H1 (cell line): Measurements from ENCODE around the gene EVI5. TPM values are rescaled to one million over a fixed set of nuclear protein-coding genes. Genes with fewer than 3 reads are reported as not detected.

Experiments used
- MAX ChIP-seq: IDR thresholded peaks from 2 replicates; pipeline ENCODE4 v1.6.1; 2012; ENCODE audit warnings: inconsistent platforms
- PHF8 ChIP-seq: fragments of 200-600 bp; sonication (generic); conservative IDR thresholded peaks from 2 replicates; pipeline ENCODE4 v1.7.1; 2012; ENCODE audit warnings: low read depth, mild to moderate bottlenecking, inconsistent platforms, low read length, moderate library complexity
- RNF2 ChIP-seq: fragments of 200-900, 300-1000 bp; sonication (generic); IDR thresholded peaks from 2 replicates; pipeline ENCODE4 v1.7.1; 2016; ENCODE audit warnings: borderline replicate concordance, low read depth, mild to moderate bottlenecking, antibody characterized with exemption, low read length; ENCODE audit not compliant: poor library complexity, severe bottlenecking; ENCODE audit errors: missing control alignments
- polyA plus RNA-seq, 7 experiments: library from polyadenylated mRNA; depleted of rRNA in 3 of 7; stranded (reverse) in 5 of 7; unstranded in 2 of 7; fragments of >200 nt in 5 of 7; fragments of 200-250 nt in 2 of 7; gene quantifications; 1 replicate in 5 of 7; 2 replicates in 1 of 7; 4 replicates in 1 of 7; pipeline versions ENCODE4 v1.2.1 to v1.2.3, GENCODE V29; 2011 to 2013; ENCODE audit warnings: missing spikeins in 2 of 7, mixed read lengths in 2 of 7
- total RNA-seq: library from RNA; stranded (reverse); fragmentation: NEBNext Ultra II Directional; extraction: Animal tissue kit (Norgen Biotek cat#: 25700); gene quantifications from 2 replicates; pipeline ENCODE4 v1.2.1, GENCODE V29; 2021

EVI5 gene
- total and polyA plus RNA-seq, 2 of the 8 experiments (the other 6 are each of a cell fraction or from before 2014, with no cell fraction given) = 1.7 to 13.7 TPM

- TF ChIP-seq MAX (no peak), PHF8 (no peak), RNF2 (no peak)
- TF ChIP-seq, all 59 proteins: peak for 0
Observed at GRCh38 chr1:92695104-92695503, 89.8 kb downstream of the EVI5 start (continued).
